GM12891 (cell line): ENCODE measurements around the gene CRTC1.

Experiments
- DNase-seq: peaks from one replicate; pipeline ENCODE4 v3.0.0; 2011; ENCODE audit warnings: low spot score; ENCODE audit not compliant: insufficient read length
- FAIRE-seq: peaks from 2 replicates; lab custom pipeline; 2011; peaks lifted over from hg19 to GRCh38; lab: Jason Lieb, UNC
- PAX5 ChIP-seq: IDR thresholded peaks from 2 replicates; pipeline ENCODE4 v1.6.1; 2011; ENCODE audit warnings: low read length, moderate library complexity, mild to moderate bottlenecking; ENCODE audit not compliant: insufficient read depth, severe bottlenecking
- POLR2A ChIP-seq: IDR thresholded peaks from 2 replicates; pipeline ENCODE4 v1.6.1; 2011; ENCODE audit warnings: low read depth, low read length, control low read depth
- POLR2AphosphoS5 ChIP-seq: IDR thresholded peaks from 2 replicates; pipeline ENCODE4 v1.6.1; 2011; ENCODE audit warnings: low read depth, low read length, control low read depth
- POU2F2 ChIP-seq: IDR thresholded peaks from 2 replicates; pipeline ENCODE4 v1.6.1; 2011; ENCODE audit warnings: low read depth, mild to moderate bottlenecking, control low read depth, low read length, moderate library complexity
- SPI1 ChIP-seq: IDR thresholded peaks from 2 replicates; pipeline ENCODE4 v1.6.1; 2011; ENCODE audit warnings: low read depth, low read length, control low read depth
- TAF1 ChIP-seq: IDR thresholded peaks from 2 replicates; pipeline ENCODE4 v1.6.1; 2011; ENCODE audit warnings: low read depth, low read length, control low read depth

The CRTC1 gene

DNA sequence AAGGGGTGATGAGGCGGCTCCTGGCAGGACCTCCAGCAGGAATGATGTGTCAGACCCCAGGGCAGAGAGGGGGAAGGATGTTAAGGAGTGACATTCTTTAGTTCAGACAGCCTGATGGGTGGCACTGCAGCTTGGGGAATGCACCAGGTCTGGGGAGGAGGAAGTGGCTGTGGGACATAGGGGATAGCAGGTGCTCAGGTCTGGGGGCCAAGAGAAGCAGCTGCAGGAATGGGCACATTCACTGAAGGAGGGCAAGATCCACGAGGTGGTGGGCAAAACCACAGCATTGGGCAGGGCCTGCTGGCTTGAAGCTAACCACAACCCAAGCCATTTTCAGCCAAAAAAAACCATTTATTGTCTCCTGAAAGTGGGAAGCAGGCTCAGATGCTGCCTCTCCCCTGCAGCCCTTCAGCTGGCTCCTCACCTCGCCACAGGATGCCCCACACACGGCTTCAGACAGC is 81.1 kb downstream of the CRTC1 start:
- DNase-seq (no peak), FAIRE-seq (no peak)
- TF ChIP-seq POLR2A (no peak), SPI1 (no peak), PAX5 (no peak)

GRCh38 chr19:18765224-18765623 is 81.7 kb downstream of the CRTC1 start:
- DNase-seq (no peak), FAIRE-seq (no peak)
- TF ChIP-seq PAX5 (no peak), POLR2A (no peak), SPI1 (peak; percentile 71), POU2F2 (no peak)

- DNase-seq (no peak), FAIRE-seq (no peak)
These were observed 84.7 kb downstream of the CRTC1 start for GRCh38 chr19:18768046-18768771.

DNA sequence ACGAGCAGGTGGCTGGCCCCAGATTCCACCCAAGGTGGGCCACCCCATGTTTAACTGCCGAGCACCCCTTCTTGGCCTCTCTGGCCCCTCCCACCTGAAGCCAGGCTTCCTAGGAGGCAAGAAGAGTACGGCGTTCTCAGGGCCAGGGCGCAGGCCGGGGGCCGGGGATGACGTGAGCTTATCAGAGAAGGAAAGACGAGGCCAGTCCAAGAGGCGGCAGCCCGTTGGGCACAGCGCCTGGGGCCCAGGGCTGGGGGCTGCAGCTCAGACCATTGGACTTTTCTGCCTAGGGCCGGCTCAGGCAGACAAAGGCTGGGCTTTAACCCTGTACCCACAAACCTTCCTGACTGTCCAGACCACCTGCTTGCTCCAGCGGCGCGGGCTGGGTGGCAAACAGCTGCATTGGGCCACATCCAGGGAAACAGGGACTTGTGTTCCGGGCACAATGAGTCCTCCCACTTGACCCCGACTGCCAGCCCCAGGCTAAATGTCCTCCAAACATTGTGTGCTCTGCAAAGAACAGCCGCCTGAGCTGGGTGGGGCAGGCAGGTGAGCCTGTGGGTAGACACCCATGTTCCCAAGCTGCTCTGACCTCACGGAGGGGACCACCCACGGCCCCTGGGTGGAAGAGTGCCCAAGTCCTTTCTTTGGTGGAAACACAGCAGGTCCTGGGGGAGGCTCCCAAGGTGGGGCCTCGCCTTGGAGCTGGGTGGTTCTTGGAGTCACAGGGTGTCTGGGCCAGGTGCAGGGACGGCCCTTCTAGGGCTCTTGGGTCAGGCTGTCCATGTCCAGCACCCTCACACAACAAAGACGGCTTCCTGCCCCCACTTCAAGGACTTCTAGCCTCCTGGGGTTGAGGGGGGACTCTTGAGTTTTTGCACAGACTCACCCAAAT is 85.8 kb downstream of the CRTC1 start:
- DNase-seq (no peak), FAIRE-seq (no peak)
- no peak for TF ChIP-seq POLR2AphosphoS5
- no peak for TF ChIP-seq POLR2A
- no peak for TF ChIP-seq POU2F2
- no peak for TF ChIP-seq SPI1
- TF ChIP-seq TAF1 = no peak
- no peak for TF ChIP-seq PAX5

More at GRCh38 chr19:18768046-18768771, 84.7 kb downstream of the CRTC1 start:
- TF ChIP-seq PAX5 = no peak
- no peak for TF ChIP-seq SPI1
- TF ChIP-seq POLR2AphosphoS5 = no peak
- no peak for TF ChIP-seq TAF1
- TF ChIP-seq POU2F2 = no peak
- TF ChIP-seq POLR2A = no peak

DNA sequence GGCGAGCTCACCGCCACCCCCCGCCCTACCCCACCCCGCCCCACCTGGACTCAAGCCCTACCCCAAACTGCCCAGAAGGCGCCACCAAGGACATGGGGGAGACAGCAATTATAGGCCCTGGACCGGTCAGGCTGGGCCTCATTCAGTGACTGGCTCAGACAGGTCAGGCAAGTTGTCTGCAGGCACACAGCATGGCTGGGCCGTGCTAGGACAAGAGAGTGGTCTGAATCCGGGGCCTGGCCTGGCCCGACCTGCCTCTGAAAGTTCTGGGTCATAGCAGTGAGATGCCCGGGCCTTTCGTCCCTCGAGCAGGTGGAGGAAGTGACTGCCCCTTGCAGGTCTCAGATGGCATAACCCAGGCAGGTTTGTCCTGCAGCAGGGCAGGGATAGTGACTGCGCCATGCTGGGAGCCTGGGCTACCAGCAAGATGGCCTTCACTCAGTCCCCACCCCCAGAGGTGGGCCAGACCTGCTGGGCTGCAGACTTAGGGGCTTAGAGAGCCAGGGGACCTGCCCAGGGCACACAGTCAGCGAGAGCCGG is 86.6 kb downstream of the CRTC1 start:
- FAIRE-seq (no peak), DNase-seq (no peak)
- TF ChIP-seq SPI1 = no peak
- TF ChIP-seq POU2F2 = no peak
- no peak for TF ChIP-seq TAF1
- TF ChIP-seq PAX5 = no peak
- no peak for TF ChIP-seq POLR2AphosphoS5
- TF ChIP-seq POLR2A = no peak

DNA sequence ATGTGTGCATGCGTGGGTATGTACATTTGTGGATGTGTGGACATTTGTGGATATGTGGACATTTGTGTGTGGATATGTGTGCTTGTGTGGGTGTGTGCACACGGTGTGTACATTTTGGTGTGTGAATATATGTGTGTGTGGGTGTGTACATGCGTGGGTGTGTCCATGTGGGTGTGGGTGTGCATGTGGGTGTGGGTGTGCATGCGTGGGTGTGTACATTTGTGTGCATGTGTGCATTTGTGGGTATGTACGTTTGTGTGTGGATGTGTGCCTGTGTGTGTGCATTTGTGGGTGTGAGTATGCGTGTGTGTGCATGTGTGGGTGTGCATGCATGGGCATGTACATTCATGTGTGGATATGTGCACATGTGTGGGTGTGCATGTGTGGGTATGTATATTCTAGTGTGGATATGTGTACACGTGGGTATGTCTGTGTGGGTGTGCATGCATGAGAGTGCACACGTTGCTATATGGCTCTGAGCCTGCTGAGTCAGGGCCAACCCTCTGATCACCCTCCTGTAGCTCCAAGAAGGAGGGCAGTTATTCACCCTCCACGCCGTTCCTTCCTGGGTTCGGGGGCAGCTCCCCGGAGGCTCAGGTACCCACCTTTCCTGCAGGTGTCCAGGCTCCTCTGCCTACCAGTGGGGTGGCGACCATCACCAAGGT is 87.3 kb downstream of the CRTC1 start:
- no peak for TF ChIP-seq POLR2A
- no peak for TF ChIP-seq TAF1
- no peak for TF ChIP-seq POLR2AphosphoS5
- TF ChIP-seq PAX5 = no peak
- TF ChIP-seq POU2F2 = no peak
- no peak for TF ChIP-seq SPI1
- FAIRE-seq = peak; percentile 69

DNA sequence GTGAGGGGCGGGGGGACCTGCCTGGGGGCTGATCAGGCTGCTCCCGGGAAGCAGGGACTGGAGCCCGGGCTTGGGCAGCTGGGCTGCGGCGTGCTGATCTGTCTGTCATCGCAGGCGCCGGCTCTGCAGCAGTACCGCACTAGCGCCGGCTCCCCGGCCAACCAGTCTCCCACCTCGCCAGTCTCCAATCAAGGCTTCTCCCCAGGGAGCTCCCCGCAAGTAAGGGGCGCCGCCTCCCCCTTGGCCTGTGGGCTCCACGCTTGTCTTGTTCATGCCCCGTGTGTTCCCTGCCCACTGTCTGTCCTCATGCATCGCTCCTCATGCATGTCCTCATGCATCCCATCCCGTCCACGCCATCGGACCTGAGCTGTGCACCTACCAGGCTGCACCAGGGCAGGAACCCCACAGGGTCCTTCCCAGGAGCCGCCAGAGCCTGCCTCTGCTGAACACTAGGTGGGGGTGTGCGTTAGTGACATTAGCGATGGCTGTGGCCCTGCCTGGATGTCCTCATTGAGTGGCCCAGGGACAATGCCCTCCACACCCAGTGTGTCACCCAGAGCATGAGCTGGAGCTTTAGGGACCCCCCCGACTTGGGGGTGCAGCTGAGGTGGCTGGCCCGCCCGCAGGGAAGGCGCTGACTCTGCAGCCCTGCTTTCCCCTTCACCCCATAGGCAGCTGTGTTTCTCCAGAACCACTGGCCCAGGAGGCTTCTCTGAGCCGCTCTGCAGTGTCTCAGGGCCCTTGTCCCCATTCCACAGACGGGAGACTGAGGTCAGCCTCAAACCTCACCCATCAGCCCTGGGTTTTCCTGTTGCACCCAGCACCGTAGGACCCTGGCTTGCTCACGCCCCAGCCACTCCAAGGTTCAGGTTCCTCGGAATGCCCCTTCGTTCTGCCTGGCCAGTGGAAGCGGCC is 88.1 kb downstream of the CRTC1 start:
- TF ChIP-seq POLR2AphosphoS5 (no peak), PAX5 (no peak)
- DNase-seq = no peak
- peak; percentile 9 for FAIRE-seq

More for the DNA sequence above, 87.3 kb downstream of the CRTC1 start:
- DNase-seq = no peak

DNA sequence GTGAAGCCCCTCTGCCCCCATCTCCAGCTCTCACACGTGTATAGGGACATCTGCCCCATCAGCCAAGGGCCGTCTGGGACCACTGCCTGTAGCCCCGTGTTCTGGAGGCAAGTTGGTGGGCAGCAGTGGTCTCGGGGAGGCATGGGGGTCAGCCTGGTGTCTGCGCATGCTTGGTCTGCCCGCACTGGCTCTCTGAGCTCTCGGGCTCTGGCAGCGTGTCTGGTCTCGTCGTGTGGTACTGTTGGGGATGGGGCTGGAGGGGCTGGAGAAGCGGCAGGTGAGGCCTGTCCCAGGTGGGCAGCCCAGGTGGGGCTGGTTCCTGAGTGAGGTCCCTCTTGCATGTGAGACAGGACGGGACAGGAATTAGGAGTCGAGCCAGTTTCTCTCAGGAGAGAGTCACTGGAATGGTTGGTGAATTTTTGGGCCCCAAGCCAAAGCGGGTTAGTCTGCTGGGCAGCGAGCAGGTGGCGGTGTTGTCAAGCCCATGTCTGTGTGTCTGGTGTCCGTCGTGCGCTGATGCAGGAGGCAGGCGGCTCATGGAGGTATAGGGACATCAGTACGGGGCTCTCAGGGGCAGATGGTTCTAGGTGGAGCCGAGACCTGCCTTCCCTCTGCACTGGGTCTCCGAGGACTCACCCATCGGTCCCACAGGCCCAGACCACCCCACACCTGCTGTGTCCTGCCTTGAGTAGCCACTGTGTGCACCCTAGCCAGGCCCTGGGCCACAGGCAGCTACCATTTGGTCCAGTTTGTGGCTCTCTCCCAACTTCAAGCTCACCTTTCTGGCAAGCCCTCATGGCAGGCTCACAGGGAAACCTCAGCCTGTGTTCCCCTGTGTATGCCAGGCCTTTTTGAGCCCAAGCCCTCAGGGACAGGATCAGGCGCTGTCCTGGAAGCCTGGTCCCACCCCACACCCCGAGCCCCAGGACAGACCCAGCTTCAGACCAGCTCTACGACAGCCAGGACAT is 89.4 kb downstream of the CRTC1 start:
- DNase-seq (no peak), FAIRE-seq (no peak)
- no peak for TF ChIP-seq SPI1
- no peak for TF ChIP-seq POU2F2
- TF ChIP-seq POLR2AphosphoS5 = no peak
- no peak for TF ChIP-seq TAF1
- no peak for TF ChIP-seq POLR2A
- TF ChIP-seq PAX5 = no peak
